NCI-H2107 treated with DMSO at 0.1 percent for 48 hours (cell line): Measurements from ENCODE around the gene DSCAML1.
A peak's percentile ranks its signal among the peaks of the same experiment; 100 is the strongest.

Experiments
- DNase-seq: peaks from one replicate; lab custom pipeline; 2025; ENCODE audit not compliant: unreplicated experiment; lab: John Stamatoyannopoulos, UW

The DSCAML1 gene

GRCh38 chr11:117506971-117507370 lies 290.0 kb downstream of the DSCAML1 start:
- no peak for DNase-seq

- DNase-seq: no peak
Measured at GRCh38 chr11:117505285-117505970, 291.6 kb downstream of the DSCAML1 start.

- no peak for DNase-seq
Measured at GRCh38 chr11:117502779-117503100, 294.3 kb downstream of the DSCAML1 start.

- DNase-seq: peak; percentile 86
Measured at GRCh38 chr11:117502015-117502778, 294.8 kb downstream of the DSCAML1 start.

GRCh38 chr11:117501237-117501898 lies 295.6 kb downstream of the DSCAML1 start:
- peak; percentile 93 for DNase-seq

GRCh38 chr11:117498791-117499190 lies 298.2 kb downstream of the DSCAML1 start:
- no peak for DNase-seq

GRCh38 chr11:117497206-117497951 lies 299.6 kb downstream of the DSCAML1 start:
- DNase-seq: no peak

- DNase-seq: no peak
Measured at GRCh38 chr11:117495357-117495756, 301.7 kb downstream of the DSCAML1 start.

GRCh38 chr11:117492578-117493251 lies 304.3 kb downstream of the DSCAML1 start:
- DNase-seq: peak; percentile 65

- DNase-seq: no peak
Measured at GRCh38 chr11:117490911-117491310, 306.1 kb downstream of the DSCAML1 start.

- no peak for DNase-seq
Measured at GRCh38 chr11:117489999-117490679, 306.9 kb downstream of the DSCAML1 start.

GRCh38 chr11:117488996-117489952 lies 307.7 kb downstream of the DSCAML1 start:
- no peak for DNase-seq

- DNase-seq: no peak
Measured at GRCh38 chr11:117486059-117486458, 311.0 kb downstream of the DSCAML1 start.

GRCh38 chr11:117484156-117484555 lies 312.9 kb downstream of the DSCAML1 start:
- DNase-seq: no peak

GRCh38 chr11:117483372-117483771 lies 313.6 kb downstream of the DSCAML1 start:
- no peak for DNase-seq

GRCh38 chr11:117482881-117483280 lies 314.1 kb downstream of the DSCAML1 start:
- DNase-seq: no peak

- DNase-seq: no peak
Measured at GRCh38 chr11:117481885-117482284, 315.1 kb downstream of the DSCAML1 start.

GRCh38 chr11:117481036-117481435 lies 316.0 kb downstream of the DSCAML1 start:
- no peak for DNase-seq

GRCh38 chr11:117480221-117480620 lies 316.8 kb downstream of the DSCAML1 start:
- no peak for DNase-seq
